Stimulated activated CD4-positive, alpha-beta T cell treated with anti-CD3 and anti-CD28 coated beads, TNF-alpha, amount 100 ng/mL, for 4 hours (primary cell): ENCODE measurements around the gene GAS2L3.
"Not testable (repeated sequence)": the region's sequence is repeated elsewhere in the genome, so short reads cannot be mapped to it uniquely, and the experiment has no call there.

Source experiments
- DNase-seq, 3 experiments: peaks; one replicate each; pipeline ENCODE4 v3.0.0-alpha.2; 2020; ENCODE audit warnings: low read depth in 3 of 3

The GAS2L3 gene

DNA sequence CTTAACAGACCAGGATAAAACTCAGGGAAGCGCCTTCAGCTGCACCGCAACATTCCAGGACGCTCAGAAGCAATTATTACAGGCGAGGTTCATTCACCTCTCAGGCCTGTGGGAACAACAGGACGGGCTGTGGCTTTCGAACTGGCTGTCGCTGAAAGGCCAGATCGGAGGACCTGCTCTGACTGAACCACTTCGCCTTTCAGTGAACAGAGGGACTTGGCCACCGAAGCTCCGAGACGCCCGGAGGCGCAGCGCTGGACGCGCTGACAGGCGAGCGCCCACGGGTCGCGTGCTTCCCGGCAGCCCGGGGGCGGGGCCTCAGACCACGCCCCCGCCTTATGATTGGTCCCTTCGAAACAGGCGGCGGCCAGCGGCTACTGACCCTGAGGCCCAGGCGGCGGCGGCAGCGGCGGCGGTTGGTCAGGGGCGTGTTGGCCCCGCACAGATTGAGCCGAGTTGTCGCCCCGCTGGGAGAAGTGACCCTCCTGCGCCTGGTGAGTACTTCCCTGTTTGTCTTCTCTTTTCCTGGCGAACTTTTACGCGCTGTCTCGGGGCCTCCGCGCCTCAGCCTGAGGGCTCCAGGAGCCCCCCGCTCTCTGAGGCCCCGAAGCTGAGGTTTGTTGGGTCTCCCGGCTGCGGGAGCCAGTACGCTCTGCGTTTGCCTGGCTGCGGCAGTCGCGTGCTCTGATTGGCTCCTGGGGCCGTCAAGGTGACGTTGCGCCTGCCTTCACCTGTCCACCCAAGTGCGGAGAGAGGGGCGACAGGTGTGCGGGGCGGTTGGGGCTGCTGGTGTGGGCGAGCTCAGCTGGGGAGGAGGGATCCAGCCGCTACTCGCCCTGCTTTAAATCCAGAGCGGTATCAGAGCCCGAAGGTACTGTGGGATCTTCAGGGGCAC lies at the start of gene GAS2L3:
Gene GAS2L3, plus strand, starts transcription at position 393 of the 895 bp plus-strand sequence. CDS start 21,221 bp downstream, outside the sequence.
- peak; percentile 1 to 28 (median 13) for DNase-seq

DNA sequence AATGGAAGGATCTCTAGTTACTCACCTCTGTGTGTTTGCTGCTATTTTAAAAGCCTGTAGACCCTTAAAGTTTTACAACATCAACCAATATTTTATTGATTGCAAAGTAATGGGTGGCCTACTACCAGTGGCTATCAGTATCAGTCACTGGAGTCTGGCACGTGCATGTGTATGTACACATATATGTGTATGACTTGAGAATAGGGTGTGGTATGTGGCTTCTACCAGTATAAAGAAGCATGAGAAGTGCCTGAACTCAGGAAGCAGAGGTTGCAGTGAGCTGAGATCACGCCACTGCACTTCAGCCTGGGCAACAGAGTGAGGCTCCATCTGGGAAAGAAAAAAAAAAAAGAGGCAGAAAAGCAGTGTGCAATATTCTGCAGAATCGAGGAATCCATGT lies 45.5 kb upstream of the GAS2L3 start:
- DNase-seq = no peak

DNA sequence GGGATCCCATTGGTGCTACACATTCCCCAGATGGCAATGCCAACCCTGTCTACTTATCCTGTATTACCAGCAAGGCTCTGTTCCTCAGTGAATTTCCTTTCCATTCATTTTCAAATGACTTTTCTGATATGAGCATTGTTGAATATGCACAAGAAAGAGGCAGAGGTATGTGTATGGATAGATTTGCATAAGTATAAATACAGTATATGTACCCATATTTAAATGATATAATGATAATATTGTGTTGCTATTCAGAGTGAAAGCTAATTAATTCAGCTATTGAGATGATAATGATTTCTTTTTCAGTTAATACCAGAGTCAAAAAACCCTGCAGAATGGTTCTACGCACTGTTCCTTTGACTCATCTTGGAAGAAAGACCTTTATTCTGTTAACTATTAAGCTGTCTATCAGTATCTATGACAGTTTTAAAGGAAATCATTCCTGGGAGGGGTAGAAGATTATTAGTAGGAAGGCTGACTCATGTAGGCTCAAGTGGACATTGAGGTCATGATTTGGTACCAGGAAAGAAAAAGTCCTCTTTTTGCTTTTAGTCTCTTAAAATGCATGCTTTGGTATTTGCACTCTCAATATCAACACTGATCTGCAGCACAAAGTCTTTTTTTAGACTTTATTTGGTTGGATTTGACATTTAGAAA lies 44.9 kb upstream of the GAS2L3 start:
- no peak for DNase-seq

DNA sequence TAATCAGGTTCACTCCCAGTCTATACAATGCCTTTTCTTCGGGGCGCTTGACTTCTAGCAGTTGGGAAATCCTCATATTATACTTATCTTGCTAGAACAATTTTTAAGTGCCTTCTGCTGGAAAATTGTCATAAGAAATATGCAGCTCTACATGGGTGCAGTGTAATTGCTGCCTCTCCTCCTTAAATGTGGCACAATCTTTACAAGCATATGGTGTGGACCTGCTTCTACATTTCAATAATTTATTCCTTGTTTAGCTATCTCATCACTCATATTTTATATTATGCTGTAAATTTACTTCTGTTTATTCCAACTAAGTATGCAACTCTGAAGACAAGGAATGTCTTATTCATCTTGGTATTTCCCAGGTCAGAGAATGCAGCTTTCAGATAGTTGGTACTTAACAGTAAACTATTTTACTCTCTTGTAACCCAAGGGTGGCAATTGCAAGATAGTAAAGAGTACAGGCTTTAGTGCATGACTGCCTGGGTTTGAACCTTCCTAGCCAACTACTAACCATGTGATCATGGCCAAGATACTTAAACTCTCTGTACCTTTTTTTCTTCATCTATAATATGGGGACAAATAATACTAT lies 43.6 kb upstream of the GAS2L3 start:
- no peak for DNase-seq

DNA sequence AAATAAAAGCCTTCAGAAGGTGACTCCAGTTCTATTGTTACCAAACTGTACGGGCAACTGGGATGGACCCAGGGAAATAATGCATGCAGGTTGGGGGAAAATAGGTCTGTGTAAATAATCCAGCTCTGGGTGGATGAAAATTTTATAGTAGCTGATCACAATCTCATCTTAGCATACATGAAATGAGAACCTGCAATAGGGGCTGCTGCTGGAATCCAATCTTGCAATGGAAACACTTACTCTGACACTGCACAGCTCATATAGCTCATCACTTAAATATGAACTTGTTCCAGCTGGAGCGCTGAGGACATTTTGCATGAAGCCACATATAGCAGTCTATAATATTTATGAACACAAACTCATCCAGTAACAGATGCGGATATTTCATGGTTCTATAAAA lies 40.1 kb upstream of the GAS2L3 start:
- no peak for DNase-seq

DNA sequence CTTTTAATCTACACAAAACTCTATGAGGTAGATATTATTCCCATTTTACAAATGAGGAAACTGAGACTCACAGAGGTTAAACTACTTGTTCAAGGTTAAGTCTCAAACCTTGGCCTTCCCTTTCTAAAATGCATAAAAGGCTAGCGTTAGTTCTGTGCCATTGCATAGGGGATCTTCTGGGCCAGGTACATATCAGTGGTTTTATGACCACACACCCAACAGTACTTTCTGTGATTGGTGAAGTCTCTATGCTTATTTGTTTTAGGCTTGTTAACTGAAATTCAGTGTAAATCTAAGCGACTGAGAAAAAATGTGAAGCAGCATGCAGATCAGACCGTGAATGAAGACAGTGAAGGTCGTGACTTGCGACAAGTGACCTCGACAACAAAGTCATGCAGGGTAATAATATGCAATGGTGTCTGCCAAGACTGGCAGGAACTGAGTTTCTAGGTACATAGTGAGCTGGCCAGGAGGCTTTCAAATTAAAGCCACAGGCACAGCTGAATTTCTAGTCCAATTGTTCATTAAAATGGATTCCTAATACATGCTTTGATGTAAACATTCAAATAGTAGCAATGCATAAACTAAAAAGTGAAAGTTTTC lies 38.8 kb upstream of the GAS2L3 start:
- DNase-seq = no peak

DNA sequence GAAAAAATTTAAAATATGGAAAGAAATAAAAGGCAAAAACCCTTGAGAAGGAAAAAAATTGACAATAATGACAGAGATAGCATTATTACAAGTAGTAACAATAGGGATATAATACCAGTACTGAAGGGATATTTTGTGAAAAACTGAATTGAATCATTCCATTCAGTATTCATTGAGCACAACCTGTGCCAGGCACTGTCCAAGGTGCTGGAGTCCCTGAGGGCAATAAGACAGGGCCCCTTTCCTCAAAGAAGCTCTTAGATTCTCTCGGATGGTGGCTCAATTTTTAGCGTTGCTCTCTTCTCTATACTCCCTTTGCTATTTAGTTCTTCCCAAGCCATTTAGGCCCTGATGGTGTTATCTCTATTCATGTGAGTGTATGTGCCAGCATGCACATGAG lies 34.3 kb upstream of the GAS2L3 start:
- DNase-seq = no peak

DNA sequence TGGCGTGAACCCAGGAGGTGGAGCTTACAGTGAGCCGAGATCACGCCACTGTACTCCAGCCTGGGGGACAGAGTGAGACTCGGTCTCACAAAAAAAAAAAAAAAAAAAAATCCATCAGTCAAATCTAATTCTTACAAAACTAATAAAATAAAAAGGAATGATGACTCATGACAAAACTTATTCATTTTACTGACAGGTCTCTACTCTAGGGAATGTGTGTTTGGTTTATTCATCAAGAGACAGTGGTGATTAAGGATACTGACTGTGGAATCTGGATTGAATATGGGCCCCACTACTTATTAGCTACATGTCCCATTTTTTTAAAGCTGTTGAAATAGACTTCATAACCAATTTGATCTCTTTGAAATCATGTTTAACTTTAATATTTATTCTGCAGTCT lies 29.3 kb upstream of the GAS2L3 start:
- no peak for DNase-seq

DNA sequence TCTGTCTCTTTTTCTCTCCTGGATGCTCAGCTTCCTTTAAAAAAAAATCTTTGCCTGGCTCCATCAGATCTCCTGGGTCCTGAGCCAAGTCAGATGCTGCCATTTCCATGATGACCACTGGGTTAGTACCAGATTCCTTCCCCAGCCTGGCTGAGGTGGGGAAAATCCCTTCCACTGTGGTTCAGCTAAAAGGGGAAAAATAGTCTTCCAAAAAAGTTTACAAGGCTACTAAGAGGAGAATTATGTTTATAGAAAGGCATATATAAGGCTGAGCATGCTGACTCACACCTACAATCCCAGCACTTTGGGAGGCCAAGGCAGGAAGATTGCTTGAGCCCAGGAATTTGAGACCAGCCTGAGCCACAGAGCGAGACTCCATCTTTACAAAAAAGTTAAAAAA lies 28.4 kb upstream of the GAS2L3 start:
- DNase-seq = no peak

DNA sequence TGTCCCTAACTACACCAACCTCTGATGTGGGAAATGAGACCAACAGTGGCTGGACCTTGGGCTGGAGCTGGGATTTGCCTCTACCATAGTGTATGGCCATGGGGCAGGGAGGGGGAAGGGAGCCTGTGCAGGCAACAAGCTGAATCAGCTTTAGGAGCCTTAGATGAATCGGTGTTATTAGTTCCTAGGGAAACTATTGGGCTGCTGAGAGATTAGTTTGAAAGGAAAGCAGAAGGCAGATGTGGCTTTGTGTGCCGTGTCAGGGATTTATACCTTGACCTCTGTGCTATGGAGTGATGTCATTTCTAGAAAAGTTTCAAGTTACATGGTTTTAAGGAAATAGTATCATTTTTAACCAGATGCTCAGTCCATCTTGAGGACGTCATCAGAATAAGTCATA lies 19.5 kb upstream of the GAS2L3 start:
- no peak for DNase-seq

DNA sequence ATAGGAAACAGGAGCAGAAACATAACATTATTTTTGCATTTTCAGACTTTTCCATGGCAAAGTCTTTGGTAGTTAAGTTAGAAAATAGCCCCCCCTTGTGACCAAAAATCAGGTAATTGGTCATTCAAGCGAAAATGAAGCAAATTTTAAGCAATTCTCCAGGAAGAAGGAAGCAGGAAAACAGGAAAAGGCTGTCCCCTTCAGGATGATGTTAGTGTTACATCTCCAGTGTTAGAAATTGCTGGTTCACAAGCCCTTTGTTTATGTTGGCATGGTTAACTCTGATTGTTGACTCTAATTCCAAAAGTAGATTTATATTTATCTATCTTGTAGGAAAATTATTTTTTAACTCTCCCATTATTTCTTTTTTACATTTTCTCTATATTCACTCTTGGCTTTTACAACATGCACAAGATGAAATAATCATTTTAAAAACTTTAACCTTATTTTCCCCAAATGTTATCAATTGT lies 18.8 kb upstream of the GAS2L3 start:
- no peak for DNase-seq

DNA sequence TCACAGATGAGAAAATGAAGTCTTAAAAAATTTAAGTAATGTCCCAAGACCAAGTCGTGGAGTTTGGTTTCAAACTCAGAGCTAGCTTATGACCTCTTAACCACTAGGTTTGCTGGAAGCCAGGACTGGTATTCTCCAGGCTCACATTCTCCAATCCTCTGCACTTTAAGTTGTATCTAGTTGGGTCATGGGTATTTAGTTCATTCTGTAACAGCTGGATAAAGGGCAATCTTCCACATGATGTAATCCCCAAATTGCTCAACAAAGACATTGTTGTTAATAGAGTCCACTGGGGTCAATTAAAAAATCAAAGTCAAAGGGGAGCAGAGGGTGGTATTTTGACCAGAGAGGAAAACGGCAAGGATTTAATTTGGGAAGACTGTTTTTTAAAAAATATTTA lies 17.8 kb upstream of the GAS2L3 start:
- no peak for DNase-seq

DNA sequence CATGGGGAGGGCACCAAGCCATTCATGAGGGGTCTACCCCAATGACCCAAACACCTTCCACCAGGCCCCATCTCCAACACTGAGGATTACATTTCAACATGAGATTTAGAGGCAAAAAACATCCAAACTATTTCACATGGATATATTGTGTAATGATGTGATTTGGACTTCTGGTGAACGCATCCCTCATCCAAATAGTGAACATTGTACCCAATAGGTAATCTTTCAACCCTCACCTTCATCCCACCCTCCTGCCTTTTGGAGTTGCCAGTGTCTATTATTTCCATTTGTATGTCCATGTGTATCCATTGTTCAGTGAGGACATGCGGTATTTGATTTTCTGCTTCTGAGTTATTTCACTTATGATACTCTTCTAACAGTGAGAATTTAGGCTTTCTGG lies 16.1 kb upstream of the GAS2L3 start:
- DNase-seq = no peak

DNA sequence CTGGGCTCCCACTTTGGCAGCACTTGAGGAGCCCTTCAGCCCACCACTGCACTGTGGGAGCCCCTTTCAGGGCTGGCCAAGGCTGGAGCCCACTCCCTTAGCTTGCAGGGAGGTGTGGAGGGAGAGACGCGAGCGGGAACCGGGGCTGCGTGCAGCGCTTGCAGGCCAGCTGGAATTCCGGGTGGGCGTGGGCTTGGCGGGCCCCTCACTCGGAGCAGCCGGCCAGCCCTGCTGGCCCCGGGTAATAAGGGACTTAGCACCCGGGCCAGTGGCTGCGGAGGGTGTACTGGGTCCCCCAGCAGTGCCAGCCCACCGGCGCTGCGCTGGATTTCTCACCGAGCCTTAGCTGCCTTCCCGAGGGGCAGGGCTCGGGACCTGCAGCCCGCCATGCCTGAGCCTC lies 14.2 kb upstream of the GAS2L3 start:
- not testable (repeated sequence) for DNase-seq

DNA sequence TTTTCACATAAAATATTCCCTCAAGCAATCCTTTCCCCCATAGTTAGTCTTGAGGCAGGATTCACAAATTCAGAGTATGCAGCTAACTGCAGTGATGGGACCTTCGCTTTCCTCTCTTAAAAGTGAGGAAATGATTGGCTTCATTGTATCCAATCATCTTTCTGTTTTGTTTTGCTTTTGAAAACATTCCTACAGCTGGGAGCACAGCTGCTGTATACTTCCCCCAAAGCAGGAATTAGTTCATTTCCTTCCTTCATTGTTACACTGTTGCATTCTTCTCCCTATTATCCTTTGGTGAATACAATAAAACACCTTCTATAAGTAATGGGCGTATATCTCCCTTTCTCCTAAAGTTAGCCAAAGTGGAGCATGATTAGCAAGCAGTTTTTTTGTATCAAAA lies 9.4 kb upstream of the GAS2L3 start:
- DNase-seq = no peak

DNA sequence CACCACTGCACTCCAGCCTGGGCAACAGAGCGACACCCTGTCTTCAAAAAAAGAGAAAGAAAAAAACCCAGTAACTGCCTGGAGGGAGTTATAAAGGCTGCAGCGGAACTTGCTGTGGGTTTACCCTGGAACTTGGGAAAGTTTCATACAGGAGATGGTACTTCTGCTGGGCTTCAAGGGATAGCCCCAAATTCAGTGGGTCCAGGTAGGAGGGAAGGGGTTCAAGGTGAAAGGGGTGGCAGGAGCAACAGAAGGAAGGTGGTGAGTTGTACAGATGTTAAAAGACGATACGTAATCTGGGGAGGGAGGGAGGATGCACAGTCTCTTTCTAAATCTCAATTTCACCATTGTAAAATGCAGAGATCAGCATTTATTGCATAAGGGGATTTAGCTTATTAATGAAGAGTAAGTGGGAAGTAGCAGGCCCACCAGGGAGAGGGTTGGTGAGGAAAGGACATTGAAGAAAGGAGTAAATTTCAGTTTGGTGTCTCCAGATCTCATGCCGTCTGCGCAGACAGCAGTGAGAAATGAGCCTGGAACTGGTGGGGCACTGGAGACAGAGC lies 8.5 kb upstream of the GAS2L3 start:
- no peak for DNase-seq

DNA sequence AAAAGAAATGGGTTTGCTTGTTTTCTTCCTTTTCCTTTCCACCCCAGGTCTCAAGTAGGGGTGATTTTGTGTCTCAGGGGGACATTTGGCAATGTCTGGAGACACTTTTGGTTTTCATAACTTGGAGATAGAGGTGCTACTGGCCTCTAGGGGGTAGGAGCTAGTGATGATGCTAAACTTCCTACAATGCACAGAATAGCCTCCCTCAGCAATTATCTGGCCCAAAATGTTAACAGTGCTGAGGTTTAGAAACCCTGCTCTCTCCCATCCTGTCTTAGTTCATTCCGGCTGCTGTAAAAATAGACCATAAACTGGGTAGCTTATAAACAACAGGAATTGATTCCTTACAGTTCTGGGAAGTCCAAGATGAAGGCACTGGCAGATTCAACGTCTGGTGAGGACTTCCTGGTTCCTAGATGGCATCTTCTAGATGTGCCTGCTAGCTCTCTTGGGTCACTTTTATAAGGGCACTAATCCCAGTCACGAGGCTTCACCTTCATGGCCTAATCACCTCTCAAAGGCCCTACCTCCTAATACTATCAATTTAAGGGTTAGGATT lies 7.4 kb upstream of the GAS2L3 start:
- no peak for DNase-seq

DNA sequence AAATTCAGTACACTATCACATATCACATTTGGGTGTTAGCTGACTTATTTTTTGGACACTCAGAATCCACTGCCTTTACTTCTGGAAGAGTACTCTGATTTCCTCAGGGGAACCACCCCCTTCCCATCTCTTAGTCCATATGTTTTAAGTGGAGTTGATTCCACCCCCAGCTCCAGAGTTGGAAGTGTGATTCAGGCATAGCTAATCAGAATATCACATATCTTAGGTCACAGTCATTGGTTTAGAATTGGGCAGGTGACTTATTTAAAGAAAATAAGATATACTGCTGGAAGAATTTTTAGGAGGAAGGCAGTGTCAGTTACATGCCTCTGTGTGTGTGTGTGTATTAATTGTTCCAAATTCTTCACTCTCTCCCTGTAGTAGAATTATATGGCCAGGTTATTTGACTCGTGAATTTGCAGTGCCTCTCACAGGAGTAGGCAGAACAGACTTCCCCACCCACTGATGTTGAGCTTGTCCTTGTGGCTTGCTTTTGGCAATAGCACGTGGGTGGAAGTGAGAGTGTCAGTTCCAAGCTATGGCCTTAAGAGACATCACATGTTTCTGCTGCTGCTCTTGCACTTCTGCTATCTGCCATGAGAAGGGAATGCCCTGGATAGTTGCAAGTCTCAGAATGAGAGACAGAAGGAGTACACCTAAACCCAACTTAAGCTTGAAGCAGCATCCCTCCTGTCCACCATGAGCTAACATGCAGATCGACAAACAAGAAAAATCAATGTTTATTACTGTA lies 6.4 kb upstream of the GAS2L3 start:
- DNase-seq = no peak

DNA sequence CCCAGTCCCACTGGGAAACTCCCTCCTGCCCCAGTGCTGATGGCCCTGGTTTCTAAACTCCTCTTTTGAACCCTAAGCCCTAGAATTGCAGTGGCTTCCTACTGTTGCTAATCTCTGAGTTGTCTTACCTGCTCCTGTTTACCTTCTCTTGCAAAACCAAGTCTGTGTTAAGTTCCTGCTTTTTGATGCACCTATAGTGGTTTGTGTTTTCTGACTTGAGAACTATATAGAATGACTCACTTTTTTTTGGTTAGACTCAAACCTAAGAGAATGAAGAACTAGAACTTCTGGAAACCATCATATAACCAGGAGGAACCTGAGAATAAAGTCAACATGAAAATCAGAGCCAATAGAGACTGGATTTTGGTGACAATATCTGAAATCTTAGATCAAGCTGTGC lies 5.5 kb upstream of the GAS2L3 start:
- no peak for DNase-seq

DNA sequence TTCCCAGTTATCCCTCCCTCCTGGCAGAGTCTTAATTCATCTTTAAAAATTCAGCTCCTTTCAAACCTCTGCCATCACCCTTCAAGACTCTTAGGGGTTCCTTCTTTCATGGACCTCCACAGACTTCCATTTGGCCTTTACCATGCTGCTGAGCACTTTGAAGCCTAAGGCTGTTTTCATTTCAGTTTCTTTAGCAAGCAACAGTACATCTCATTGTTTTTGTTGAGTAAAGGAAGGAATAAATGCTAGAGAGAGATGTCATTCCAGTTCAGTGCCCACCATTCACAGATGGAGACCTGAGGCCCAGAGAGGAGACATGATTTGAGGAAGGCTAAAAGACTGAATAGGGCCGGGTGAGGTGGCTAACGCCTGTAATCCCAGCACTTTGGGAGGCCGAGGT lies 1.3 kb upstream of the GAS2L3 start:
- DNase-seq = no peak
